GM19351 (cell line): ENCODE measurements around the gene MED20.
A peak's percentile ranks its signal among the peaks of the same experiment; 100 is the strongest.

ENCODE experiments used
- ATAC-seq: cut with Tn5 transposase; IDR thresholded peaks from one replicate; pipeline ENCODE4 v1.9.1; 2021; ENCODE audit warnings: mild to moderate bottlenecking, moderate library complexity; ENCODE audit not compliant: unreplicated experiment

MED20 gene

DNA sequence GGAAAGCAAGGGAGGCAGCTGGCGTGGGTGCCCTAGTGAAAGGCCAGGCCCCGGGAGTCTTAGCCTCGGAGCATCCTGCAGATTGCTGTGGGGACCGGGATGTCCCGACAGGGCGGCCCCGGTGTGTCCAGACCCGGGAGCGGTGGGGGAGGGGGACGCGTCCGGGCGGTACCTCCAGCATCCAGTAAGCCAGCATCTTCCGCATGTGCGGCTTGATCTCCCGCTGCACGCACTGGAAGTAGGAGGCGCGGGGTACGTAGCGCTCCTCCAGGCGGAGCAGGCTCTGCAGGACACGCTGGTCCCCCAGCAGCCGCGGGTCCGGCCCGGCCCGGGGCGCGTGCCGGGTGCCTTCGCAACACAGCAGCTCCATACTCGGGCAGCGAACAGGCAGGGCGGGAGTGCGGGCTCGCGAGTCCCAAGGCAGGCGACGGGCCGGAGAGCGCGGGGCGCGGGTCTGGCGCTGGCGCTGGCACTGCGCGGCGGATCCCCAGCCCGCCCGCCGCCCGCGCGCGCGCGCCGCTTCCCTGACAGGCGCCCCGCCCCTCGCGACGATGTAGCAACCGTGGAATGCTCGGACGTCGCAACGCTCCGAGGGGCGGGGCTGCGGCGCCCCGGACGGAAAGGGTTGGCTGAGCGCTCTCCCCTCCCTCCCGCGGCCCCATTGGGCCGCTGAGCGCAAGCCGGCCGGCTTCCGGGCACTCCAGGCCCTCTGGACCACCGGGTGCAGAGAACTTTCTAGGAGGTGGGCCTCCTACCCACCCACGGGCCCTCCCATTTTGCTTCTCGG lies 20.5 kb upstream of the MED20 start, which contains the start of gene CCND3:
Gene CCND3 (minus strand): TSS at position 529 of the 787 bp plus-strand sequence. CDS start 159 bp downstream, at position 370.
- peak; percentile 90 for ATAC-seq

DNA sequence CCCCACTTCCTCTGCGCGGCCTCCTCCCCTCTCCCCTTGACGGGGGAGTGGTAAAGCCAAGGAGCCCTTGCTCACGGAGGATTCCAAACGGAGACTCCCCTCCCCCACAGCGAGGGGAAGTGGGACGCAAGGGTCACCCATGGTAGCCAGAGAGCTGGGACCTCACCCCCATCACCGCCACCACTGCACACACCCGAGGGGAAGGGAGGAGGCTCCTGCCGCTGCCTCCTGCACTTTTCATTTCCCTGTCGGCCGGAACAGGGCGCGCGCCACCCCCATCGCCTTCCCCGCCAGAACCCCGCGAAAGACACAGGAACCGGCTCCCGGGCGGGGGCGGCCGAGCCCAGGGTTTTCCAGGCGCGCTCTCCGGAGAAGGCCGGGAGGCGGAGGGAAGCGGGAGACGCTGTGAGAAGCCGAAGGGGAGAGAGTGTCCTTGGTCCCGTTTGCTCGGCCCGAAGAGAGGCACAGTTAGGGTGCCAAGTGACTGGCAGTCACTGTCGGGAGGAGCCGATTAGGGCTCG lies 19.9 kb upstream of the MED20 start:
- no peak for ATAC-seq

DNA sequence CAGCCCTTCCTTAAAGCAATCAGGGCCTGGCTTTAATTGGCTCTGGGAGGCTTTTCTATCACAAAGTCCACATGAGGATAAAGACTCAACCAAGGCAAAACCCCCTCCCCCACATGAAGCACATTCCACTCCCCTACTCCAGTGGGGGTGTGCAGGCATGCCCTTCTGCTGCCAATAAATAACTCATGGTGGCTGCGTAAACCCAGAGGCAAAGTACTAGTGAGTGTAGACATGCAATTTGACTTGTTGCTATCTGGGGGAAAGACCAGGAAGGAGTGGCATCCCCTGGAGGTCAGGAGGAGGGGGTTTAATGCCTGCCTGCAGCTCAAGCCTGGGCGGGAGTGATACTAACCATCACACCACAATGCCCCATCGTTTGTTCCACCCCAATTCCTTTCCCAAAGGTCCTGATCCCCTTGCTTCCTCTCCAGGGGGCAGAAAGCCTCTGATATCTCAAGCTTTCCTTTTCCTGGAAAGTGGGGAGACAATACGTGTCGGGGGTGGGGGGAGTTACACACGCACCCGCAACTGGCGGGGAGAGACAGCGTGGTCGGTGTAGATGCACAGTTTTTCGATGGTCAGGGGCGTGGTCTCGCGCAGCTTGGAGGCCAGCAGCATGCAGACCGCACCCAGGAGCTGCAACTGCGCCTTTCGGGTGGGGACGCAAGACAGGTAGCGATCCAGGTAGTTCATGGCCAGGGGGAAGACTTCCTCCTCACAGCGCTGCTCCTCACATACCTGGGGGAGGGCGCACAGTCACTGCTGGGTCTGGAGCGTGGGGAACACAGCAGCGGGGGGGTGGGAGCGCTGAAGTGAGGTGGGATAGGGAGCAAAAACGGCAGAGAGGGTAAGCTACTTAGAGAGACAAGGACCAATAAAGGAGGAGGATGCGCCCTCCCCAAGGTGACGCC lies 19.2 kb upstream of the MED20 start:
- ATAC-seq = no peak

DNA sequence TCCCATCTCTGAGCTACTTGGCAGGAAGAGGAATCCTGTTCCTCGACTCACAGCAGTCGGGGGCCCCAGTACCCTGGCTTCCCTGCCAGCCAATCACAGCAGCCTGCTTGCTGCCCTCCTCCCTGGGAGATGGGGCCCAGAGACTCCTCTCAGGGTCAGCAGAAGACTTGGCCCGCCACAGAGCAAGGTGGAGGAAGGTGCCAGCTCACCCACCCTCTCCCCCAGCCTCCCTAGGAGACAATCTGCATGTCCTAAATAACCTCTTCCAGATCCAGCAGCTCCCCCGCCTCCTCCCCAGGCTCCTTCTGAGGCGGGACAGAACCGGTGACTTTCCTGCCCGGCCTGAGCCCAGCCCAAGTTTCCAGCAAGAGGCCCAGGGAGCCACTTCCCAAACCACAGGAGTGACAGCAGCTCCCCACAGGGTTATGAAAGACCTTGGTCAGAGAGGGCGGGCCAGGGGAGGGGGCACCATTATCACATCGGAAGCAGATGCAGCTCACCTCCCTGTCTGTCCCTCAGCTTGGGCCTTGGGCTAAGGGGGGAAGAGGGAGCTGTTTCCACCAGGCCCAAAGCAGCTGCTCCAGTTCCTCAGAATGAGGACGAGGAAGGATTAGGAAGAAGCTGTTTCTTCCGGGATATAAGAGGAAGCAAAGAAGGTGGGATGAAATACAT lies 18.4 kb upstream of the MED20 start:
- no peak for ATAC-seq

DNA sequence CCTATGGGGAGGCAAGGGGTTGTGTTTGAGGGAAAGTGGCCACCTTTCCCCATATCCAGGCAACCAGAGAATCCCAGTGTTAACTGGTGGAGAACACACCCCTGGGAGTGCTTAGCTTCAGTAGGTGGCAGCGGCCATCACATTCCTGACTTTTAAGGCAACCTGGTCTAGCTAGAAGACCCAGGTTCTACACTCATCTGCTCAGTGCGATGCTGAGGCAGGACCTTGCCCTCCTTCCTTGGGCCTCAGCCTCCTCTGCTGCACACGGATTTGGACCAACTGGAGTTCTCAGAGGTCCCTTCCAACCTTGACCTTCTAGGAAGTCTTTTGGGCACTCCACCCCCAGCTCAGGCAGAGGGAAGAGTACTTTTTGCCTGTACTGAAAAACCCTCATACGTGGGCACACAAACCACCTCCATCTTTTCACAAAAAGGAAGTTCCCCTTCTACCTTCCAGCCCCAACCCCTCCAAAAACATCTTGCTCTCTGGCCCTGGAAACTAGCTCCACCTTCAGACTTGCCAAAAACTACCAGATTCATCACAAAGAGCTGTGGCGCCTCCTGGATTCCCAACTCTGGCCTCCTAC lies 17.7 kb upstream of the MED20 start:
- ATAC-seq = no peak

DNA sequence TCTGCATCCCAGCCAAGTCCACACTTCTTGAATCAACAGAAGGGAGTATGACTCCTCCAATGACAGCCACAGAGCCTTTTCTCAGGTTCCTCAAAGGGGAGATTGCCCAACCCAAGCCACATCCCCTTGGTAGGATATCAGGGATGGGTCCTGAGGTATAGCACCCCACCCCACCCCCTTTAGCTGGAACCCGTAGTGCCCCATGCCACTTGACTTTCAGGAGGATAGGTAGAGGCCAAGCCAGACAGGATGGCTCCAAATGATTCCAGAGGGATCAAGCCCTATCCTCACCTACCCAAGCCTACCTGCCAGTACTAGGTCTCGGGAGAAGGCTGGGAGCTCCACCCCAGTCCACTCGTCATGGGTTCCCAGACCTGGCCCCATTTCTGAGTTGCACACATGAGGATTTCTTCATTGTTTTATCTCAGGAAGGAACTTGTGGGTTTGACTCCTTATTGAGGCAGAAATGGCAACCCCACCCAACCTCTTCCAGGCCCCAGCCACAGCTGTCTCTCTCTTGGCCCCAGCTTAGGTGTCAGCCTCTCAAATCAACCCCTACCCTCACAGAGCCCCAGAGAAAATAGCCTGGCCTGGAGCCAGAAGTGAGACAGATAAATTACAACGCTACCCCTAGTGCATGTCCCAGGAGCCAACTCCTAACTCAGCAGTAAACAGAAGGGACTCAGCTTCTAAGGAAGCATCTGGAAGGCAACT lies 17.1 kb upstream of the MED20 start:
- no peak for ATAC-seq

DNA sequence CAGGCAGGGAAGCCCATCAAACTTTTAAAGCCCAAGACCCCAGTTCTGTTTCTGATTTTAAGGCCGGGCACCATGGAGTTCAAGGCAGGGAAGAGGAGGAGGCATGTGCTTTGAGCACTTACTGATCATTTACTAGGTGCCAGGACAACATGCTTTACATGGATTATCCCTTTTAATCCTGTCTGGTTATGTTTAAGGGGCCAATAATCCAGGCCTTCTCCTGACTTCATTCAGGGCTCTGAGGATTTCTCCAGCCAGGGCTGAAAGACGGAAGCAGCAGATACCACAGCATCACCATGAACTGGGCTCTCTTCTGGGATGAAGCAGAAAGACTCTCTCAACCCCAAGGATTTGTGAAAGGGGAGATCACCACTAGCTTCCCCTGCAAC lies 16.5 kb upstream of the MED20 start:
- ATAC-seq = no peak

DNA sequence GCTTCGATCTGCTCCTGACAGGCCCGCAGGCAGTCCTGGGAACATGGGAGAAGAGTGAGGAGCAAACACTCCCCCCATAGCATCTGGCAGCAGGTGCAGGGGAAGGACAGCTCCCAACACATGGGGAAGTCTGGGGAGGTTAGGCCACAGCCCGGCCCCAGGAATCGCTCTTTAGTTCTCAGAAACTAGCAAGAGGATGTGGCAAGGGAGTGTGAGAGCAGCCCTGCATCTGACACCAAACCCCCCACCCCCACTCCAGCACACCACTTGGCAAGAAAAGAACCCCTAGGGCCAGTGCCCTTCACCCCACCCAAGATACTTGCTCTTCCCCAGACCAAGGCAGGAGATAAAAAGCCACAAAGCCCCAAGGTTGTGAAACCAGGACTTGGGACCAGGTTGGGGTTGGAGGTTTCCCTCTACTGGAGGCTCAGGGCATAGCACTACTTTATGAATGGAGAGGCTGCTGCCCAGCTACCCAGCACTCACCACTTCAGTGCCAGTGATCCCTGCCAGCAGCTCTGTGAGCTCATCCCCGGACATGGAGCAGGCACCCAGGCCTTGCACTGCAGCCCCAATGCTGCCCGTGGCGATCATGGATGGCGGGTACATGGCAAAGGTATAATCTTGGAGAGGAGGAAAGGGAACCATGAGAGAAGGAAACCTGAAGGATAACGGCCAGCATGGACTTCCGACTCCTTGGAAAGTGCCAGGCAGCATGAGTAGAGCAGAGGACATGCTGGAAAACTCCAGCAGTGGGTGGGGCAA lies 15.3 kb upstream of the MED20 start:
- peak; percentile 68 for ATAC-seq

DNA sequence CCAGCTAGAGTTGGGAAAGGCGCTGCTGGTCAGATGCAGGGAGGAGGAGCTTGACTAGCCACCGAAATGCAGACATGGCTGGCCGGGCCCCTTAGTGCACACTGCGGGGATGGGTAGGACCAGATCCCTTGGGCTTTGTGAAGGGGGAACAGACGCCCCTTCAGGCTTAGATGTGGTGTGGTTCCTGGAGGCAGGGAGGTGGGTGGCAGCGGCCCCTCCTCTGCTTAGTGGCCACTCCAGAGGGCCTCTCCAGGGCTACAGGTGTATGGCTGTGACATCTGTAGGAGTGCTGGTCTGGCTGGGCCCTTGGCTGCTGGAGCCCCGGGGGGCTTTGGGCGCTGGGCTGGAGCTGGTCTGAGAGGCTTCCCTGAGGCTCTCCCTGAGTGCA lies 14.7 kb upstream of the MED20 start:
- ATAC-seq = no peak

DNA sequence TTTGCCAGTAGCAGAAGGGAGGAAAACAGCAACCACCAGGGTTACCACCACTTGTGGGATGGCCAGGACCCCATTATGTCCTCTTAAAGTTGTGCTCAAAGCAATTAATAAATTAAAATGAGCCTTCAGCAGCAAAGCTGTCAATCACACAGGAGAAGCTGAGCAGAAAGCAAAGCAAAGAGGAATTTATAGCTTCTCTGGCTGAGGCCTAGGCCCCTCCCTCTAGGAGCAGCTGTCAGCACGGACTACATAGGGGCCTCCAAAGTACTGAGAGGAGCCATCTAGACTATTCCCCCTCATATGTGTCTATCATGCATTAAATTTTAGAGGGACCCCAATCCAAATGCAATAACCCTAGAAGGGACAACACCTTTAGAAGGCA lies 14.2 kb upstream of the MED20 start:
- no peak for ATAC-seq

DNA sequence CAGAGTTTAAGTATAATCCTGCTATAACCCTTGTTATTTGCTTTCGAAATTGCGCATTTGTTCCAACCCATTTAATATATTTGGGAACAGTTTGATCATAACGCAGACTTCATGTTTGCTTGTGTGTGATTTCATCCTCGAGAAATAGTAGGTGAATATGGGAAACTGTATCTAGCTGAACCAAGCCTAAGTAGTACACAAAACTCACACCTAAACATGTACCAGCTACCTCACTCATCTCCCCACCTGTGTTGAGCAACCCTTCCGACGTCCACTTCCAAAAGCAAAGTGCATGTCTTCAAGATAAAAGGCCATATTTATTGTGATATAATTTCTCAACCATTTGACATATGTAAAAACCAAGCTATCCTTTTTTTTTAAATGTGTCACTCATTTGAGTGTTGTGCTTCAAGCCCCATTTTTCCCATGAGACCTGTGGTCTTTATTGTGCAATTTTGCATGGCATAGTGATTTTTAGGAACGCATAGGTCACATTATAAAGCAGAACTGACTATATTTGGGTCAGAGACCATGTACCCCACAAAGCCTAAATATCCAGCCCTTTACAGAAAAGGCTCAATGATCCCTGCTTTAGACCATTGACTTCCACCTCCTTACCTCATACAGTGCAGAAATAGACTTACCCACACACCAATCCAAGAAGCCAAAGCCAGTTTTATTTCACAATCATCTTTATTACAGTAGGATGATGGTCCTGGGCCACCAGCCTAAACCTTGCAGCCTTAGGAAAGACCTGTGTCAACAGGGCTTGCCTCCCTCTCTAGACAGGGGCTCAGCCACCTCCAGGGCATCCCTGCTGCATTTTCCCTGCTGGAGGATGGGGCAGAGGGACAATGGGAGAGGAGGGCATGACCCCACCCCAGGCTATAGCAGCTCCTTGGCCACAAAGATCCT lies 13.6 kb upstream of the MED20 start:
- ATAC-seq = no peak

DNA sequence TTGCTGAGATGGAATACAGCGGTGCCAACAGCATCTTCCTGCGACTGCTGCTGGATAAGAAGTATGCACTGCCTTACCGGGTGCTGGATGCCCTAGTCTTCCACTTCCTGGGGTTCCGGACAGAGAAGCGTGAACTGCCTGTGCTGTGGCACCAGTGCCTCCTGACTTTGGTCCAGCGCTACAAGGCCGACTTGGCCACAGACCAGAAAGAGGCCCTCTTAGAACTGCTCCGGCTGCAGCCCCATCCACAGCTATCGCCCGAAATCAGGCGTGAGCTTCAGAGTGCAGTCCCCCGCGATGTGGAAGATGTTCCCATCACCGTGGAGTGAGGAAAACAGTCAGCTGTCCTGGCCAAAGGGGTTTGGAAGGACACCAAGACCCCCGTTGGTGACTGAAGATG lies 11.4 kb upstream of the MED20 start:
- ATAC-seq = no peak

DNA sequence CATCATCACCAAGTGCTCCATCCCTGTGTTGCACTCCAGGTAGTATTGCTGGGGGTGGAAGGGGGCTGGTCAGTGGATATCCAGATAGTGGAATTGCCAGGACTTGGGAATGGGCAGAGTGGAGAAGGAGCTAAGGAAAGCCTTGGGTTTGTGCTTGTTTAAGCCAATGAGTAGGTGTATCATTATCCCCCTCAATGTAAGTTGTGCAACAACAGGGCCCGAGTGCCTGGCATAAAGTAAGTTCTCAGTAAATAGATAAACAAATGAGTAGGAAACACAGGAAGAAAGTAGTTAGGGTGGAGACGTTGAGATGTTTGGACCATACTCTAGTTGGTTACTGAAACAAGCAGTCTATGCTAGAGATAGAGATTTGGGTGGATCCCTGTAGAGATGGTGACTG lies 10.9 kb upstream of the MED20 start:
- ATAC-seq = no peak

DNA sequence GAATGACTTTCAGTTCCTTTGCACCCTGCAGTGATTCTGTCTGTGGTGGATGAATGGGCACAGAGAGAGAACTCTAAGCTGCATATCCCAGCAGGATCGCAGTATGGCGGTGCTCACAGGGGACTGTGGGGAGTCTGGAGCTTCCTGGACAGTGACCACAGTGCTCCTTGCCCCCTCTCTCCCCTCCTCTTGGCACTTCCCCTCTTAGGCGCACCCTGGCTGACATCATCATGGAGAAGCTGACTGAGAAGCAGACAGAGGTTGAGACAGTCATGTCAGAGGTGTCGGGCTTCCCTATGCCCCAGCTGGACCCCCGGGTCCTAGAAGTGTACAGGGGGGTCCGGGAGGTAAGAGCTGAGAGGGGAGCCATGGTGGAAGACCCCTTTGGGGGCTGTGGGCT lies 9.0 kb upstream of the MED20 start:
- no peak for ATAC-seq

DNA sequence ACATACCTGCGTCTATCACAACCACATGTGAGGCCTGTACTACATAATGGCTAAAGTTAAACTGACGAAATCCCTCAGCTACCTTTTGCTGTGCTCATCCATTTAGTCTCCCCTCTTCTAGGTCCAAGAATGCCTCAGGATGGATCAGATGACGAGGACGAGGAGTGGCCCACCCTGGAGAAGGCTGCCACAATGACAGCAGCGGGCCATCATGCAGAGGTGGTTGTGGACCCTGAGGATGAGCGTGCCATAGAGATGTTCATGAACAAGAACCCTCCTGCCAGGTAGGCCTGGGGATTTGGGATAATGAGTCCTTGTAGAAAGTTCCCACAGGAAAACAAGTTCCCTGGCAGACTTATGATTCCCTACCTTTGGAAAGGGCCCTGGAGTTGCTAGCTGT lies 6.3 kb upstream of the MED20 start:
- ATAC-seq = no peak

DNA sequence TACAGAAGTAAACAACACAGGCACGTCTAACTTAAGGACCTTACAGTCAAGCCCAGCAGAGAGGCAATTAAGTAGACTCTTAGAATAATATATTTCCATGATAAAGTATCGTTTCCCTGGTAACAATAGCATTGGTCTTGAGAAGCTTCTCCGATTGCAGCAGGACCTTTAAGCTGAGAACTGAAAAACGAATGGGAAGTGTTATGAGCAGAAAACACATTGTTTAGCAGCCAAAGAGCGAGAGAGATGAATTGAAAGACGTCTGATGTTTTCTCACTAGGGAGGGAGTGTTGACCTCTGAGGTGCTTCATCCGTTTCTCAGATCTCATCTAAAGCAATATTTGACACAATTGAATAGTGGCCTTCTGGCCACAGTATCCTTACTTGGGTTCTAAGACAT lies 1.2 kb upstream of the MED20 start:
- ATAC-seq = no peak

DNA sequence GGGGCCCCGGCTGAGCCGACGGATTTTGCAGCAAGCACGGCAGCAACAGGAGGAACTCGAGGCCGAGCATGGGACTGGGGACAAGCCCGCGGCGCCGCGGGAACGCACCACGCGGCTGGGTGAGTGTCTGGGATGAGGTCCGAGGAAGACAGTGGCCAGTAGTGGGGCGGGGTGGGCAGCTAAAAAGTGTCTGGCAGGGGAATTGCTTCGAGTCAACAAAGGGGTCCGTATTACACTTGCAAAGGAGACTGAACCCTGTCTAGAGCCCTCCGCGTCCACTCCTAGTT lies 716 bp upstream of the MED20 start:
- no peak for ATAC-seq

DNA sequence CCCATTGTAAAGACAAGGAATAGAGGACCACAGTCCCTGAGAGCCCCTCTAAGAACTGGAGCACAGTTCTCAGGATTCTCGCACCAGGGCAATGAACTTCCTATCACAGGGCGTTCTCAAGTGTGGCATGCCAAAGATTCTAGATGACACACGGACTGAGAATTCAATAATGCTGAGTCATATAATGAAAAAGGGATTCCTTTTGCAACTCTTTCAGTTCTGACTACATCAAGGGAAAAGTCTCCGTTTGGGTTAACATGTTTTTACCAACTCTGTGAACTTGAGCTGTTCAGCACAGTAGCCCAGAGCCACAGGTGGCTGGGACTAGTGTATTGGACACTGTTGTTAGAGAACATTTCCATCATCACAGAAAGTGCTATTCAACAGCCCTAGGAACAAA lies 3.4 kb downstream of the MED20 start:
- ATAC-seq = no peak
